K562 (cell line): ENCODE data around the gene LACTBL1. TPM values are rescaled to one million over a fixed set of nuclear protein-coding genes. Genes with fewer than 3 reads are reported as not detected.
A peak's percentile ranks its signal among the peaks of the same experiment; 100 is the strongest.

ENCODE experiments used
- ADNP ChIP-seq: fragments of 200-800 bp; sonication (Bioruptor generic); IDR thresholded peaks from 2 replicates; pipeline ENCODE4 v1.6.1; 2016; ENCODE audit warnings: missing genetic modification characterization, missing compliant biosample characterization
- AFF1 ChIP-seq, 2 experiments: fragments of 450-650 bp; IDR thresholded peaks; 2 replicates each; pipeline ENCODE4 v1.6.1; 2018; ENCODE audit warnings: mild to moderate bottlenecking in 2 of 2, low read depth in 1 of 2; ENCODE audit not compliant: partially characterized antibody in 2 of 2
- ARID2 ChIP-seq: fragments of 450-650 bp; IDR thresholded peaks from 2 replicates; pipeline ENCODE4 v1.6.1; 2017; ENCODE audit warnings: antibody characterized with exemption, mild to moderate bottlenecking
- BACH1 ChIP-seq: fragments of 200-800 bp; sonication (Bioruptor generic); IDR thresholded peaks from 2 replicates; pipeline ENCODE4 v1.6.1; 2016; ENCODE audit warnings: missing genetic modification characterization, missing compliant biosample characterization
- GABPB2 ChIP-seq: fragments of 250-450 bp; sonication (Bioruptor Pico); conservative IDR thresholded peaks from 2 replicates; pipeline ENCODE4 v1.5.1; 2021; ENCODE audit warnings: mild to moderate bottlenecking
- GATAD2A ChIP-seq: fragments of 450-650 bp; IDR thresholded peaks from 2 replicates; pipeline ENCODE4 v1.6.1; 2017
- HDGF ChIP-seq: fragments of 450-650 bp; IDR thresholded peaks from 2 replicates; pipeline ENCODE4 v1.6.1; 2016
- KLF16 ChIP-seq: IDR thresholded peaks from 2 replicates; pipeline ENCODE4 v1.6.1; 2016; ENCODE audit warnings: antibody characterized with exemption
- MIER1 ChIP-seq: fragments of 450-650 bp; IDR thresholded peaks from 2 replicates; pipeline ENCODE4 v1.6.1; 2016; ENCODE audit warnings: antibody characterized with exemption, mild to moderate bottlenecking, low read depth
- NCOA1 ChIP-seq: fragments of 450-650 bp; IDR thresholded peaks from 2 replicates; pipeline ENCODE4 v1.6.1; 2016; ENCODE audit warnings: low read depth
- NCOA6 ChIP-seq: fragments of 450-650 bp; IDR thresholded peaks from 2 replicates; pipeline ENCODE4 v1.6.1; 2017; ENCODE audit warnings: mild to moderate bottlenecking
- RBM39 ChIP-seq: fragments of 200-400 bp; formaldehyde crosslinking; optimal IDR thresholded peaks from 2 replicates; pipeline ENCODE3; 2018; ENCODE audit warnings: low read depth, low read length
- TRIM24 ChIP-seq, 2 experiments: fragments of 450-650 bp; IDR thresholded peaks; 2 replicates each; pipeline ENCODE4 v1.6.1; 2016
- U2AF1 ChIP-seq: fragments of 200-400 bp; formaldehyde crosslinking; optimal IDR thresholded peaks from 2 replicates; pipeline ENCODE3; 2017; ENCODE audit warnings: mild to moderate bottlenecking, low read depth, low read length, moderate library complexity
- YY1 ChIP-seq, 3 experiments: IDR thresholded peaks; 2 replicates each; pipeline ENCODE4 v1.6.1; 2011; ENCODE audit warnings: low read length in 2 of 3, mild to moderate bottlenecking in 2 of 3, moderate library complexity in 2 of 3, borderline replicate concordance in 1 of 3, control low read depth in 1 of 3, low read depth in 1 of 3; ENCODE audit not compliant: insufficient read depth in 3 of 3, insufficient replicate concordance in 2 of 3, control insufficient read depth in 1 of 3, insufficient read length in 1 of 3; ENCODE audit errors: extremely low read depth in 1 of 3
- ZBTB7A ChIP-seq: IDR thresholded peaks from 2 replicates; pipeline ENCODE4 v1.6.1; 2011; ENCODE audit warnings: low read depth, mild to moderate bottlenecking, low read length, moderate library complexity, borderline replicate concordance; ENCODE audit not compliant: control insufficient read depth
- ZNF398 ChIP-seq: fragments of 250-450 bp; sonication (Bioruptor Pico); IDR thresholded peaks from 2 replicates; pipeline ENCODE4 v1.8.0; 2021; ENCODE audit warnings: moderate library complexity, mild to moderate bottlenecking, inconsistent platforms
- polyA plus RNA-seq, 8 experiments: library from polyadenylated mRNA; depleted of rRNA in 4 of 8; stranded (reverse) in 5 of 8; unstranded in 3 of 8; fragments of >200 nt; fragmentation: Nextera tagmentation in 2 of 8; fragmentation: Illumina TruSeq in 1 of 8; extraction: Ambion mirVana in 2 of 8; extraction: Trizol in 1 of 8; gene quantifications; 2 replicates each; pipeline versions ENCODE4 v1.2.1 to v1.2.3, GENCODE V29; 2011 to 2014; ENCODE audit warnings: inconsistent platforms in 1 of 8, missing spikeins in 1 of 8
- total RNA-seq, 7 experiments: library from RNA; depleted of rRNA in 6 of 7; stranded (reverse); fragments of >200 nt in 6 of 7; fragmentation: Illumina TruSeq in 2 of 7; extraction: Trizol in 2 of 7; gene quantifications; 2 replicates each; pipeline versions ENCODE4 v1.2.1 to v1.2.3, GENCODE V29; 2011 to 2021; ENCODE audit warnings: low replicate concordance in 1 of 7
- TF ChIP-seq, protein P1 (sequence below): fragments of 450-650 bp; IDR thresholded peaks from 2 replicates; pipeline ENCODE4 v1.6.1; 2016; ENCODE audit warnings: borderline replicate concordance

Gene LACTBL1
- total and polyA plus RNA-seq, 9 of the 15 experiments (the other 6 are each of a cell fraction or from before 2014, with no cell fraction given) = not detected

GRCh38 chr1:23019863-23020625, 47.4 kb upstream of the LACTBL1 start (continued):
- TF ChIP-seq, protein P1, sequence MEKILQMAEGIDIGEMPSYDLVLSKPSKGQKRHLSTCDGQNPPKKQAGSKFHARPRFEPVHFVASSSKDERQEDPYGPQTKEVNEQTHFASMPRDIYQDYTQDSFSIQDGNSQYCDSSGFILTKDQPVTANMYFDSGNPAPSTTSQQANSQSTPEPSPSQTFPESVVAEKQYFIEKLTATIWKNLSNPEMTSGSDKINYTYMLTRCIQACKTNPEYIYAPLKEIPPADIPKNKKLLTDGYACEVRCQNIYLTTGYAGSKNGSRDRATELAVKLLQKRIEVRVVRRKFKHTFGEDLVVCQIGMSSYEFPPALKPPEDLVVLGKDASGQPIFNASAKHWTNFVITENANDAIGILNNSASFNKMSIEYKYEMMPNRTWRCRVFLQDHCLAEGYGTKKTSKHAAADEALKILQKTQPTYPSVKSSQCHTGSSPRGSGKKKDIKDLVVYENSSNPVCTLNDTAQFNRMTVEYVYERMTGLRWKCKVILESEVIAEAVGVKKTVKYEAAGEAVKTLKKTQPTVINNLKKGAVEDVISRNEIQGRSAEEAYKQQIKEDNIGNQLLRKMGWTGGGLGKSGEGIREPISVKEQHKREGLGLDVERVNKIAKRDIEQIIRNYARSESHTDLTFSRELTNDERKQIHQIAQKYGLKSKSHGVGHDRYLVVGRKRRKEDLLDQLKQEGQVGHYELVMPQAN = peak; percentile 68
- TF ChIP-seq AFF1 (IDR thresholded peaks at IDR 0.05; ENCODE audit: low read depth in 1 of 2, partially characterized antibody in 2 of 2) = peak; percentile 20 to 26
- no peak for TF ChIP-seq ARID2
- peak; percentile 85; the same call in 1 of the 2 replicates for TF ChIP-seq HDGF
- peak; percentile 40 for TF ChIP-seq RBM39
- TF ChIP-seq ZNF398 (CRISPR knock-in tag) = no peak
- TF ChIP-seq ADNP (tag) = no peak
- peak; percentile 31; the same call in 1 of the 2 replicates for TF ChIP-seq NCOA6
- no peak for TF ChIP-seq TRIM24 (IDR thresholded peaks at IDR 0.05)
- peak; percentile 40; the same call in 1 of the 2 replicates for TF ChIP-seq NCOA1
- TF ChIP-seq GATAD2A = no peak
- 0 out of 2 replicates have a peak, but pooled peaks have one; percentile 20 for TF ChIP-seq MIER1
- peak in 1 of 3 experiments; percentile 77 for TF ChIP-seq YY1 (IDR thresholded peaks at IDR 0.05; ENCODE audit: borderline replicate concordance in 1 of 3, control insufficient read depth in 1 of 3, extremely low read depth in 1 of 3, insufficient read depth in 3 of 3, insufficient read length in 1 of 3, insufficient replicate concordance in 2 of 3, low read depth in 1 of 3, low read length in 2 of 3)
- TF ChIP-seq KLF16 = no peak
- no peak for TF ChIP-seq U2AF1
- no peak for TF ChIP-seq GABPB2 (CRISPR knock-in tag)
- TF ChIP-seq BACH1 = no peak
- TF ChIP-seq ZBTB7A = peak; percentile 95
